Mononuclear cell (primary cell): Measurements from ENCODE around the gene ARHGAP21. TPM values are rescaled to one million over a fixed set of nuclear protein-coding genes. Genes with fewer than 3 reads are reported as not detected.

Experiments
- H3K27me3 ChIP-seq: 2 replicates; pipeline ENCODE4 v1.6.0; 2011; ENCODE audit warnings: low read length, control low read depth; ENCODE audit not compliant: insufficient read depth
- H3K4me1 ChIP-seq: 2 replicates; pipeline ENCODE4 v1.5.1; 2011; ENCODE audit warnings: mild to moderate bottlenecking, low read length, control low read depth; ENCODE audit not compliant: insufficient read depth
- H3K4me3 ChIP-seq: 2 replicates; pipeline ENCODE4 v1.5.1; 2011; ENCODE audit warnings: mild to moderate bottlenecking, low read length, moderate library complexity
- H3K9me3 ChIP-seq: 2 replicates; pipeline ENCODE4 v1.5.1; 2011; ENCODE audit warnings: low read depth, mild to moderate bottlenecking, control low read depth, low read length
- total RNA-seq: library from RNA; depleted of rRNA; stranded (reverse); fragments of >200 nt; gene quantifications from one replicate; pipeline ENCODE4 v1.2.3, GENCODE V29; 2012

ARHGAP21 gene
- total RNA-seq, 1 donor, result 58.9 TPM

DNA sequence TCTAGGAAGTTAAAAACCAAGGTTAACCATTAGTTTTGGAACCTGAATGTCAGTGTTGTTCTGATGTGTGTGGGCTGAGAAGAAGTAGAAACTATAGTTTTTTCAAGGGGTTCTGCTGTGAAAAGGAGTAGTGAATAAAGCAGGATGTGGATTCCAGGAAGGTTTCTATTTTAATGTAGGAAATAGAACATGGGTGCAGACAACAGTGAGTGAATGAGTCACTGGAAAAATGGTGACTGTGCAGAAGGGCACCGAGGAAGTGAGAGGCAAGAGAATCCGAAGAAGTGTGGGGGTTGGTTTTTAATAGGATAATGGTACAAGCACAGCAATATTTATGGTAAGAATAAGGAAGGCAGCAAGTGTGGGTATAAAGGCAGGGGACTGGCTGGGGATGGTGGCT lies 120.4 kb downstream of the ARHGAP21 start:
- no peak overlapping the region for H3K4me3 ChIP-seq
- no peaks in the 10 kb centered on the region for H3K4me1 ChIP-seq
- no peaks in the 10 kb centered on the region for H3K27me3 ChIP-seq
- no peaks in the 10 kb centered on the region for H3K9me3 ChIP-seq

DNA sequence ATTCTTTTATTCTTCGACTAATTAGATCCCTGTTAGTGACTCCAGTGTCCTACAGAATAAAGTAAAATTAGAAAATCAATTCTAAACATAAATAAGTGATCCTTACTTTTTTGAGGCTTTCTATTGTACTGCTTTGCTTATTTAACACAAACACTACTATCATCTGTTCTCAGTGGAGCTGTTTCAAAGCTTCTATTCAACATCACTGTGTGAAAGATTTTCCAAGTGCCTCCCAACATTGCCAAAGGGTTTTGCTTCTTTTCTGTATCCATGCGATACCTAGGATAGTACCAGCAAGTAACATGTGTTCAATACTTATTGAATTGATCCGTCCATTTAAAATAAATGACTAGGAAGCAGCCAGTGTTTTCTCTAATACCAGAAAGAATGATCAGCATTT lies 125.7 kb downstream of the ARHGAP21 start:
- H3K4me3 ChIP-seq, result no peak overlapping the region
- H3K9me3 ChIP-seq, result no peaks in the 10 kb centered on the region
- H3K4me1 ChIP-seq, result no peaks in the 10 kb centered on the region
- H3K27me3 ChIP-seq, result no peaks in the 10 kb centered on the region

GRCh38 chr10:24597426-24597825 lies 126.3 kb downstream of the ARHGAP21 start:
- Histone ChIP-seq H3K27me3 (no peaks in the 10 kb centered on the region), H3K4me3 (no peak overlapping the region), H3K9me3 (no peaks in the 10 kb centered on the region), H3K4me1 (no peaks in the 10 kb centered on the region)

- H3K9me3 ChIP-seq, result no peaks in the 10 kb centered on the region
- H3K4me1 ChIP-seq, result no peaks in the 10 kb centered on the region
- H3K4me3 ChIP-seq, result no peak overlapping the region
- H3K27me3 ChIP-seq, result no peaks in the 10 kb centered on the region
These were observed 127.3 kb downstream of the ARHGAP21 start for GRCh38 chr10:24596217-24596930.

DNA sequence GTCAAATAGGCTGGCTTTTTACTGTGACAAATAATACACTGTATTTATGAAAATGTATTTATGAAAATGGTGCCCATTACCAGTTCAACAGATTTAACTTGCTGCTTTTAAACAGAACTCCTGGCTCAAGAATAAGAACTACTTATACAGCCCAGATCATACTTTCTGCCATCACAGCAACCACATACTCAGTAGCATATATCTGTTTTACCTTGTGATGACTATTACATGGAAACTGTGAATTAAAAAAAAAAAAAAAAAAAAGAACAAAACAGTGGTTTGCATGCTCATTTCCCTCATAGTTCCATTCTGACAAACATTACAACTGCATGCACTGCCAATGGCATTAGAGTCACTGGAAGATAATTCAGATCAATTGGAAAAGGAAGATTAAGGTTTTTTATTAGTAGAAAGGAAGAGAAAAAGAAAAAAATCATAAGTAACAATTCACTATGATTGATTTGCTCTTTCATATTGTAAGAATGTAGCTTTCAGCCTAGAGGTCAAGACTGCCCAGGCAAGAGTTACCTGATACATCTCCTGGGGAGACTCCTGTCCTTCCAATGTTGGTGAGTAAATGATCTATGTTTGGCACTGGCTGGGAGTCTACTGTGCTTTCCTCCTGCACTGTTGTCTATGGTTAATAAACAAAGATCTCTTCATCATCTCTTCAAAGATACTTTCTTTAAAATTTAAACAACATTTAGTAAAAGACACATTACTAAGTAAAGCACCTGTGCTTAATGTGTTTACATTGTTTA lies 132.8 kb downstream of the ARHGAP21 start:
- Histone ChIP-seq H3K27me3 (no peaks in the 10 kb centered on the region), H3K4me3 (no peak overlapping the region), H3K9me3 (no peaks in the 10 kb centered on the region), H3K4me1 (no peaks in the 10 kb centered on the region)

DNA sequence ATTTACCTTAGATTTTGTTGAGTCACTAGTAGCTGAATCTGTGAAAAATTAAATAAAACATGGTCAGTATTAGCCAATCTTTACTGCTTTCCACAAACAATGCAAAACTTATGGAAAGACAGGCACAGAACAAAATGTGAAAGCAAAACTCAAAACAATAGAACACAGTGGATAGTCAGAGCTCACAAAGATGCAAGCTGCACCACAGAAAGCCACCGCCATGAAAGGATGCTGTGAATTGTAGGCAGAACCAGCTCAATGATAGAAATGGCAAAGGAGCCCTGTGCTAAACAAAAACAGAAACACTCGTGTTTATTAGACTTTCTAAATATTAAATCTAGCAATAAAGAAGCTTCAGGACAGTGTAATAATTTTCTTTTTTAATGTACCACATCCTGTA lies 134.4 kb downstream of the ARHGAP21 start:
- Histone ChIP-seq H3K4me3 (no peak overlapping the region), H3K27me3 (no peaks in the 10 kb centered on the region), H3K9me3 (no peaks in the 10 kb centered on the region), H3K4me1 (no peaks in the 10 kb centered on the region)

GRCh38 chr10:24579906-24580305 lies 143.8 kb downstream of the ARHGAP21 start:
- Histone ChIP-seq H3K27me3 (no peaks in the 10 kb centered on the region), H3K4me3 (no peak overlapping the region), H3K4me1 (no peaks in the 10 kb centered on the region), H3K9me3 (no peaks in the 10 kb centered on the region)

DNA sequence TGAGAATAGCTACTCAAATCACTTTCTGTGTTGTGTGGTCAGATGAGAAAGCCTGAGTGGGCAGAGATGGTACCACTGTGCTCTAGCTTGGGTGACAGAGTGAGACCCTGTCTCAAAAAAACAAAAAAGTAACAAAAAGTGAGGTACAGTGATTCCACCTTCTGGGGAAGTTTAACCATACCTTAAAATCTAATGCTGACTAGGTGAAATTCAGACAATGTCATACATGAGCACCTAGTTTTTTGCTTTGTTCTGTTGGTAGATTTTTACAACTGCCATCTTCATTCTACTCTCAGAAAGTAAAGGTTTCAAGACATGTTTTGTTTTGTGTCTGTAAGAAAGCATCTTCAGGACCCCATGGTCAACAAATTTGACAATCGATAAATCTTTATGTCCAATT lies 144.2 kb downstream of the ARHGAP21 start:
- Histone ChIP-seq H3K27me3 (no peaks in the 10 kb centered on the region), H3K4me1 (no peaks in the 10 kb centered on the region), H3K9me3 (no peaks in the 10 kb centered on the region), H3K4me3 (no peak overlapping the region)

DNA sequence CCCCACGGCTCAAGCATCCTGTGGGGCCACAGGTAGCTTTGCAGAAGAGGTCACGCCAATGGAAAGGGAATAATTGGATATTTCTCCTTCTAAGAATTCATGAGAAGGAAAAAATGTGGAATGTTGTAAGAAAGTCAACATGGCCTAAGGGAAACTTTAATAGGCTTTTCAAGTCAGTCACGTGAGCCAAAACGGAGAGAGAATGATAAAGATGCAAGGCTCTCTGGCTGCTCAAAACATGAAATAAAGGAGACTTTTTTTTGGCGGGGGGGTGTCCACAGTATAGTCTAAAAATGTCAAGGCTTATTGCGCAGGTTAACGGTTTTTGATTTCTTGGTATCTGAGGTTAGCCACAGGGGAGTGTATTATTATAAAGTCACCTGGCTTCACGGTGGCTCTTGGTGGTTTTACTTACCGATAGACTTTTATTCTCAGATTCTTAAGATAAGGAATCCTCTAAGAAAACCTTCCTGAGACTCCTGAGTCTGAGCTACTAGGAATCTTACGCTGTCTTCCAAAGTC lies 148.1 kb downstream of the ARHGAP21 start:
- Histone ChIP-seq H3K27me3 (no peaks in the 10 kb centered on the region), H3K4me1 (no peaks in the 10 kb centered on the region), H3K9me3 (no peaks in the 10 kb centered on the region), H3K4me3 (no peak overlapping the region)

DNA sequence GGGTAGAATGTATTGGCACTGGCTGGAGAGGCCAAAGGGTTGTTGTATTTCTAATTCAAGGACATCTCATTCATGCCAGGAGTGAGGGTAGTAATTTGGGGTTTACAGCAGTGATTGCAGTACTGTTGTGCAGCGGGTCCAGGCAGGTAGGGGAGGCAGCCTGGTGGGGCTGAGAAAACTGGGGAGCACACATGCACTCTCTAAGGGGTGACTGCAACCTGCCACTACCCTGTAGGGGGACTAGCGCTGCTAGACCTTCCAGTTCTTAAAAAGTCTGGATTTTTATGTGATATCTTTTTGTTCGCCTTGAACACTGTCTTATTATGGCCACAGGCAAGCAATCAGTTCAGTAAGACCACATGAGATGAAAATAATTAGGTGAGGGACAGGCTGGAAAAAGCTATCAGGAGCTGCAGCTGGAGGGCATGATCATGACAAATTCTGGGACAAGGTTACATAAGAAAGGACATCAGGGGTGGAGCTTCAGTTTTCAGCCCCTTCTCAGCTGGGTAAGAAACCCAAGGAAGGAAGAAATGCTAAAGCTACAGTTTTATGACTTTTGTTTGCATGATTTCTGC lies 149.0 kb downstream of the ARHGAP21 start:
- Histone ChIP-seq H3K4me1 (no peaks in the 10 kb centered on the region), H3K4me3 (no peak overlapping the region), H3K9me3 (no peaks in the 10 kb centered on the region), H3K27me3 (no peaks in the 10 kb centered on the region)

GRCh38 chr10:24574161-24574560 lies 149.5 kb downstream of the ARHGAP21 start:
- no peaks in the 10 kb centered on the region for H3K9me3 ChIP-seq
- H3K27me3 ChIP-seq, result no peaks in the 10 kb centered on the region
- no peak overlapping the region for H3K4me3 ChIP-seq
- no peaks in the 10 kb centered on the region for H3K4me1 ChIP-seq

DNA sequence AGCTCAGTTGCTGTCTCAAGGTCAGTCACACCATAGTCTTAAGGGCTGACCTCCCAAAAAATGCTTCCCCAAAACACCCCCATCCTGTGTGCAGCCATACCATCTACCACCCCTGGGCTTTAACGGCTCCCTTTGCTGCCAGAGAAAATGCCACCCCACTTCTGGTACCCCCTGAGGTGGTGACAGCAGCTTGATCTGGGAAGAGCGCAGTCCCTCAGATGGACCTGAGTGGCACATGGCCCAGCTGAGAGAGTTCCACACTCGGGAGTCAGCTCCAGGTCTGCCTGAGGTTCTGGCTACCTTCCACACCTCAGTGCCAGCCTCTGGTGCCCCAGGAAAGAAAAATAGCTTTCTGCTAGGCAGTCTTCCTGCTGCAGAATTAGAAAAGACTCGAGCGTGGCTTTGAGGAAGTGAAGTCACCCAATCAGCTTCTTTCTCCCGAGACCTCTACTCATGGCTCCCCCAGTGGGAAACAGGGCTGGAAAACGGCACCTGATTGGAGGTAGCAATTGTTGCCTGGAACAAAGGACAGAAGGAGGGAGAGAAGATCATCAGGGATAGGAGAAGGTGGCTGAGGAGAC lies 151.7 kb downstream of the ARHGAP21 start:
- H3K4me3 ChIP-seq, result no peak overlapping the region
- no peaks in the 10 kb centered on the region for H3K4me1 ChIP-seq
- no peaks in the 10 kb centered on the region for H3K27me3 ChIP-seq
- H3K9me3 ChIP-seq, result no peaks in the 10 kb centered on the region

DNA sequence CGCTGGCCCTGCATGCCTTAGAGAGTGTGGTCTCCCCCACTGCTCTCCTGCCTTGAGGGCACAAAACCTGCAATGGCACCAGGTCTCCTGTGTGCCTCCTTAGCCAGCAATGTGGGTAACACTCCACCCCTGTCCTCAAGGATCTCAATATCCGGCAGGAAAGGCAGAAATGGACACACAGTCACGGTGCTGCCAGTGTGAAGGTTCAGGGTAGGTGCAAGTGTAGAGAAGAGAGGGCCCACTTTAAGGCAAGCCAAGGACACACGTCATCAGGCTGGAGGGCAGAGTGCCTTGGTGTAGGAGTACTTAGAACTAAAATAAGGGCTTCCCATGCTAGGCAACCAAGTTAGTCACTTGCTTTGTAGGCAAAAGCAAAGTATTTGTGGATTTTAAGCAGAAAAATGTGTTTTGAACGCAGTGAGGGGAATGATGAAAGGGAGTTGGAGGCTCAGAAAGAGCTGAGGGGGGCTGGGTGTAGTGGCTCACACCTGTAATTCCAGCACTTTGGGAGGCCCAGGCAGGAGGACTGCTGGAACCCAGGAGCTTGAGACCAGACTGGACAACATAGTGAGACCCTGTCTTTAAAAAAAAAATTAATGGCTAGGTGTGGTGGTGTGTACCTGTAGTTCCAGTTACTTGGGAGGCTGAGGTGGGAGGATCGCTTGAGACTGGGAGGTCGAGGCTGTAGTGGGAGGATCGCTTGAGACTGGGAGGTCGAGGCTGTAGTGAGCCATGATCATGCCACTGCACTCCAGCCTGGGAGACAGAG lies 152.8 kb downstream of the ARHGAP21 start:
- H3K4me1 ChIP-seq, result no peaks in the 10 kb centered on the region

DNA sequence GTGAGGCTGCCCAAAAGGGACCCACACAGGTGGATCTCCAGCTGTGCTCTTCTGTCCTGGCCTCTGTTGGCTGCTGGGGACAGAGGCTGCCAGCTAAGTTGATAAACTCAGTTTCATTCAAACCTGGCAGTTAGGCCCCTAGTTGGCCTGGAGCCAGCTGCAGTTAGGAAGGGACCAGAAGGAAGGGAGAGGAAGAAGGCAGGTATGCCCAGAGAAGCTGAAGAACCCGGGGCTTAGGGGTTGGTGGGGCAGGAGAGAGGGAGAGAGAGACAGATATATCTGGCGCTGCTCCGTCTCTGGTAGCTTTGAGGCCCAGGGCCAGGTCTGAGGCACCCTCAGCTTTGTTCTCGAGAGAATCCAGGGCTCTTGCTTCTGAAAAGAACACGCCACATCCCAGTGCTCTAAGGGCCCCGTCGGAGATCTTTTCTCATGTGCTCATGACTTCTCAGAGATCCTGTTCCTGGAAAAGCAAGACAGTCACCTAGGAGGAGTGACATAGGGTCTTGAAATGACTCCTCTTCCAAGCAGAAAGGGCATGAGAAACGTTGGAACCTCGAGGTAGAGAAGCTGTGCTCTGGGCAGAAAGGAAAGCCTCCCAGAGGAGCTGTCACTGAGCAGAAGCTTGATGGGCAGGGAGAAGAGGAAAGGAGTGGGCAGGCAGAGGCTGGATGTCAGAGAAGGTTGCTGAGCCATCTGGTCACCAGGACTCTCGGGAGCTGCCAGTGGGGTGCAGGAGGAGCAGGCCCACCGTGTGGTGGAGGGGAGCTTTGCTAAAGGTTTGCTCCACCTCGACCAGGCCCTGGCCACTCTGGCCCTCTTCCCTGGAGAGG lies 153.6 kb downstream of the ARHGAP21 start:
- H3K27me3 ChIP-seq, result no peaks in the 10 kb centered on the region
- H3K9me3 ChIP-seq, result no peaks in the 10 kb centered on the region
- no peak overlapping the region for H3K4me3 ChIP-seq
- no peaks in the 10 kb centered on the region for H3K4me1 ChIP-seq

More for the DNA sequence above, 152.8 kb downstream of the ARHGAP21 start:
- Histone ChIP-seq H3K4me3 (no peak overlapping the region), H3K27me3 (no peaks in the 10 kb centered on the region), H3K9me3 (no peaks in the 10 kb centered on the region)
